ENCODE data around the gene MYCL.

Gene MYCL

GRCh38 chr1:39901714-39902459 is at the start of gene MYCL:
TSS of gene MYCL (minus strand) at chr1:39901917. CDS start at chr1:39901434, 483 bp downstream.
- Histone ChIP-seq H3K4me1 (ENCODE audit: control insufficient read depth, insufficient read depth, low read length) (peaks cover 31% of the 10 kb centered on the region), H3K27me3 (ENCODE audit: control insufficient read depth, insufficient read depth, low read length) (peaks cover 25% of the 10 kb centered on the region), H3K4me3 (ENCODE audit: low read length) (peak within 1 kb of the TSS; percentile 60), H3K9me3 (ENCODE audit: control insufficient read depth, low read length) (no peaks in the 10 kb centered on the region), H3K9ac (ENCODE audit: low read length) (peak within 1 kb of the TSS; percentile 78), H3K36me3 (ENCODE audit: control insufficient read depth, insufficient read depth, low read length) (no peaks in the 10 kb centered on the region)

GRCh38 chr1:39949891-39950290 is 48.2 kb upstream of the MYCL start:
- Histone ChIP-seq H3K9me3 (ENCODE audit: control insufficient read depth, low read length) (no peaks in the 10 kb centered on the region), H3K4me3 (ENCODE audit: low read length) (no peak overlapping the region), H3K4me1 (ENCODE audit: control insufficient read depth, insufficient read depth, low read length) (peaks cover 16% of the 10 kb centered on the region)

GRCh38 chr1:39947260-39947659 is 45.5 kb upstream of the MYCL start:
- Histone ChIP-seq H3K27me3 (ENCODE audit: control insufficient read depth, insufficient read depth, low read length) (no peaks in the 10 kb centered on the region), H3K36me3 (ENCODE audit: control insufficient read depth, insufficient read depth, low read length) (no peaks in the 10 kb centered on the region), H3K4me3 (ENCODE audit: low read length) (no peak overlapping the region), H3K9me3 (ENCODE audit: control insufficient read depth, low read length) (no peaks in the 10 kb centered on the region), H3K4me1 (ENCODE audit: control insufficient read depth, insufficient read depth, low read length) (no peaks in the 10 kb centered on the region), H3K9ac (ENCODE audit: low read length) (no peak overlapping the region)

More at GRCh38 chr1:39949891-39950290, 48.2 kb upstream of the MYCL start:
- no peak overlapping the region for H3K9ac ChIP-seq (ENCODE audit: low read length)
- no peaks in the 10 kb centered on the region for H3K36me3 ChIP-seq (ENCODE audit: control insufficient read depth, insufficient read depth, low read length)
- H3K27me3 ChIP-seq (ENCODE audit: control insufficient read depth, insufficient read depth, low read length), result no peaks in the 10 kb centered on the region

GRCh38 chr1:39946216-39946615 is 44.5 kb upstream of the MYCL start:
- H3K9ac ChIP-seq (ENCODE audit: low read length), result no peak overlapping the region
- H3K9me3 ChIP-seq (ENCODE audit: control insufficient read depth, low read length), result no peaks in the 10 kb centered on the region
- no peak overlapping the region for H3K4me3 ChIP-seq (ENCODE audit: low read length)
- H3K4me1 ChIP-seq (ENCODE audit: control insufficient read depth, insufficient read depth, low read length), result no peaks in the 10 kb centered on the region
- H3K27me3 ChIP-seq (ENCODE audit: control insufficient read depth, insufficient read depth, low read length), result no peaks in the 10 kb centered on the region
- no peaks in the 10 kb centered on the region for H3K36me3 ChIP-seq (ENCODE audit: control insufficient read depth, insufficient read depth, low read length)

GRCh38 chr1:39944410-39945112 is 42.8 kb upstream of the MYCL start:
- Histone ChIP-seq H3K36me3 (ENCODE audit: control insufficient read depth, insufficient read depth, low read length) (no peaks in the 10 kb centered on the region), H3K9me3 (ENCODE audit: control insufficient read depth, low read length) (no peaks in the 10 kb centered on the region), H3K4me1 (ENCODE audit: control insufficient read depth, insufficient read depth, low read length) (no peaks in the 10 kb centered on the region), H3K9ac (ENCODE audit: low read length) (no peak overlapping the region), H3K4me3 (ENCODE audit: low read length) (no peak overlapping the region), H3K27me3 (ENCODE audit: control insufficient read depth, insufficient read depth, low read length) (no peaks in the 10 kb centered on the region)

GRCh38 chr1:39943471-39944290 is 42.0 kb upstream of the MYCL start:
- Histone ChIP-seq H3K27me3 (ENCODE audit: control insufficient read depth, insufficient read depth, low read length) (no peaks in the 10 kb centered on the region), H3K4me3 (ENCODE audit: low read length) (no peak overlapping the region), H3K9me3 (ENCODE audit: control insufficient read depth, low read length) (no peaks in the 10 kb centered on the region), H3K4me1 (ENCODE audit: control insufficient read depth, insufficient read depth, low read length) (no peaks in the 10 kb centered on the region), H3K9ac (ENCODE audit: low read length) (no peak overlapping the region), H3K36me3 (ENCODE audit: control insufficient read depth, insufficient read depth, low read length) (no peaks in the 10 kb centered on the region)

GRCh38 chr1:39940980-39941871 is 39.5 kb upstream of the MYCL start:
- Histone ChIP-seq H3K36me3 (ENCODE audit: control insufficient read depth, insufficient read depth, low read length) (no peaks in the 10 kb centered on the region), H3K9me3 (ENCODE audit: control insufficient read depth, low read length) (no peaks in the 10 kb centered on the region), H3K9ac (ENCODE audit: low read length) (no peak overlapping the region), H3K4me3 (ENCODE audit: low read length) (no peak overlapping the region), H3K27me3 (ENCODE audit: control insufficient read depth, insufficient read depth, low read length) (no peaks in the 10 kb centered on the region), H3K4me1 (ENCODE audit: control insufficient read depth, insufficient read depth, low read length) (no peaks in the 10 kb centered on the region)

GRCh38 chr1:39940253-39940652 is 38.5 kb upstream of the MYCL start:
- no peak overlapping the region for H3K9ac ChIP-seq (ENCODE audit: low read length)
- H3K4me3 ChIP-seq (ENCODE audit: low read length), result no peak overlapping the region
- no peaks in the 10 kb centered on the region for H3K27me3 ChIP-seq (ENCODE audit: control insufficient read depth, insufficient read depth, low read length)
- H3K4me1 ChIP-seq (ENCODE audit: control insufficient read depth, insufficient read depth, low read length), result no peaks in the 10 kb centered on the region
- H3K36me3 ChIP-seq (ENCODE audit: control insufficient read depth, insufficient read depth, low read length), result no peaks in the 10 kb centered on the region
- no peaks in the 10 kb centered on the region for H3K9me3 ChIP-seq (ENCODE audit: control insufficient read depth, low read length)

- H3K4me1 ChIP-seq (ENCODE audit: control insufficient read depth, insufficient read depth, low read length), result peaks cover 9% of the 10 kb centered on the region
- H3K9ac ChIP-seq (ENCODE audit: low read length), result no peak overlapping the region
- H3K36me3 ChIP-seq (ENCODE audit: control insufficient read depth, insufficient read depth, low read length), result no peaks in the 10 kb centered on the region
- H3K4me3 ChIP-seq (ENCODE audit: low read length), result no peak overlapping the region
- H3K27me3 ChIP-seq (ENCODE audit: control insufficient read depth, insufficient read depth, low read length), result no peaks in the 10 kb centered on the region
- no peaks in the 10 kb centered on the region for H3K9me3 ChIP-seq (ENCODE audit: control insufficient read depth, low read length)
These were observed 37.1 kb upstream of the MYCL start for GRCh38 chr1:39938856-39939255.

- no peak overlapping the region for H3K4me3 ChIP-seq (ENCODE audit: low read length)
- H3K9me3 ChIP-seq (ENCODE audit: control insufficient read depth, low read length), result no peaks in the 10 kb centered on the region
- peaks cover 13% of the 10 kb centered on the region for H3K4me1 ChIP-seq (ENCODE audit: control insufficient read depth, insufficient read depth, low read length)
- no peaks in the 10 kb centered on the region for H3K27me3 ChIP-seq (ENCODE audit: control insufficient read depth, insufficient read depth, low read length)
- H3K36me3 ChIP-seq (ENCODE audit: control insufficient read depth, insufficient read depth, low read length), result no peaks in the 10 kb centered on the region
- H3K9ac ChIP-seq (ENCODE audit: low read length), result no peak overlapping the region
These were observed 35.2 kb upstream of the MYCL start for GRCh38 chr1:39936724-39937491.

Measured in mucosa of stomach (tissue), 1 donor.